Panc1 (cell line): ENCODE results near the gene RAB3IP. TPM values are rescaled to one million over a fixed set of nuclear protein-coding genes. Genes with fewer than 3 reads are reported as not detected.

ENCODE experiments used
- ATAC-seq: fragments of 200-7000 bp; cut with Tn5 transposase; 2 replicates; pipeline ENCODE4 v1.9.1; 2020; ENCODE audit warnings: mild to moderate bottlenecking, moderate library complexity
- BruUV-seq: library from RNA; stranded (reverse); fragments of 400-500 nt; replicated peaks from 2 replicates; lab custom pipeline; 2021; lab: Mats Ljungman, UMichigan
- CTCF ChIA-PET: fragments of 300-600 bp; sonication (Branson Sonifier 250); formaldehyde crosslinking; loops from one replicate; lab custom pipeline; 2022; ENCODE audit warnings: antibody characterized with exemption; lab: Charles Lee
- POLR2A ChIA-PET: fragments of 300-600 bp; sonication (Branson Sonifier 250); formaldehyde crosslinking; loops from one replicate; lab custom pipeline; 2022; ENCODE audit warnings: antibody characterized with exemption; lab: Charles Lee
- DNase-seq: peaks from one replicate; pipeline ENCODE4 v3.0.0-alpha.2; 2010; ENCODE audit warnings: low read depth, low spot score
- H3K27ac ChIP-seq: 2 replicates; pipeline ENCODE4 v1.5.1; 2011; ENCODE audit warnings: mild to moderate bottlenecking, low read length, inconsistent platforms
- H3K27me3 ChIP-seq: fragments of 200-500 bp; sonication (Bioruptor generic); 2 replicates; pipeline ENCODE4 v1.6.0; 2014; ENCODE audit warnings: low read length, inconsistent platforms; ENCODE audit not compliant: control insufficient read depth, insufficient read depth
- H3K36me3 ChIP-seq: fragments of 200-500 bp; sonication (Bioruptor generic); 2 replicates; pipeline ENCODE4 v1.5.1; 2014; ENCODE audit warnings: inconsistent platforms, mild to moderate bottlenecking, low read length, moderate library complexity; ENCODE audit not compliant: control insufficient read depth, insufficient read depth
- H3K4me1 ChIP-seq: 2 replicates; pipeline ENCODE4 v1.5.1; 2011; ENCODE audit warnings: inconsistent platforms, mild to moderate bottlenecking, low read length, moderate library complexity; ENCODE audit not compliant: control insufficient read depth, insufficient read depth
- H3K4me3 ChIP-seq, 2 experiments: 2 replicates each; pipeline ENCODE4 v1.5.1; 2011 to 2012; ENCODE audit warnings: low read depth in 2 of 2, low read length in 2 of 2, mild to moderate bottlenecking in 2 of 2, inconsistent platforms in 1 of 2, moderate library complexity in 1 of 2
- H3K9me3 ChIP-seq: fragments of 200-500 bp; sonication (Bioruptor generic); 2 replicates; pipeline ENCODE4 v1.5.1; 2014; ENCODE audit warnings: low read depth, mild to moderate bottlenecking, inconsistent platforms, low read length, moderate library complexity; ENCODE audit not compliant: control insufficient read depth, insufficient read depth
- POLR2AphosphoS5 ChIP-seq: IDR thresholded peaks from 2 replicates; pipeline ENCODE4 v1.6.1; 2012; ENCODE audit warnings: mild to moderate bottlenecking, low read depth, low read length, moderate library complexity
- SIN3A ChIP-seq: IDR thresholded peaks from 2 replicates; pipeline ENCODE4 v1.6.1; 2012; ENCODE audit warnings: low read depth, mild to moderate bottlenecking, low read length, moderate library complexity, borderline replicate concordance; ENCODE audit not compliant: insufficient read depth
- TCF7L2 ChIP-seq: IDR thresholded peaks from 2 replicates; pipeline ENCODE4 v1.6.1; 2011; ENCODE audit warnings: mild to moderate bottlenecking, low read depth, low read length, inconsistent platforms
- in situ Hi-C: cut with HindIII; loops from 2 replicates; pipeline ENCODE4 v1.10.0; 2016; ENCODE audit warnings: low sequenced_read_pairs, low pct_unique_long_range_greater_than_20kb
- intact Hi-C: fragments of 100-400 bp; cut with micrococcal nuclease; formaldehyde crosslinking; loops from one replicate; pipeline ENCODE4 v1.10.0; 2022; ENCODE audit not compliant: unreplicated experiment
- total RNA-seq: library from RNA; stranded (reverse); gene quantifications from one replicate; pipeline ENCODE4 v1.2.1, GENCODE V29; 2021; ENCODE audit not compliant: unreplicated experiment
- TF ChIP-seq, protein P1 (sequence below), 2 experiments: IDR thresholded peaks; 2 replicates each; pipeline ENCODE4 v1.6.1; 2011 to 2012; ENCODE audit warnings: low read depth in 2 of 2, control low read depth in 1 of 2, low read length in 1 of 2, mild to moderate bottlenecking in 1 of 2, moderate library complexity in 1 of 2; ENCODE audit not compliant: insufficient read depth in 1 of 2
- TF ChIP-seq, protein P2 (sequence below): fragments of 450-650 bp; IDR thresholded peaks from 2 replicates; pipeline ENCODE4 v1.5.1; 2017; ENCODE audit warnings: mild to moderate bottlenecking

Gene RAB3IP
- total RNA-seq, 1 experiment from 2014 or later = 22.9 TPM

DNA sequence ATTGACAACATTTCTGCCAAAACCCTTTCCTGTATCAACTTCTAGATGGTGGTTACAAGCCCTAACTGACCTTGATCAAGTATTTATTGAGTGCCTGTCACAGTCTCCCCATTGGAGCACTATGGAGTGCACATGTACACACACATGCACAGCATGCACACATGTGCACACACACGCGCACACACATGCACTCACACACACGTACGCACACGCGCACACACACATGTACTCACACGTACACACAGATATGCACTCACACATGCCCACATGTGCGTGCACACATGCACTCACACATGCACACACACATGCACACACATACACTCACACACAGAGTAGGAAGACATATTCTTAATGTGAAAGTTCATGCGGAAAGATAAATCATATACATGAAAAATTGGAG lies 130.0 kb downstream of the RAB3IP start:
- TF ChIP-seq, protein P1, sequence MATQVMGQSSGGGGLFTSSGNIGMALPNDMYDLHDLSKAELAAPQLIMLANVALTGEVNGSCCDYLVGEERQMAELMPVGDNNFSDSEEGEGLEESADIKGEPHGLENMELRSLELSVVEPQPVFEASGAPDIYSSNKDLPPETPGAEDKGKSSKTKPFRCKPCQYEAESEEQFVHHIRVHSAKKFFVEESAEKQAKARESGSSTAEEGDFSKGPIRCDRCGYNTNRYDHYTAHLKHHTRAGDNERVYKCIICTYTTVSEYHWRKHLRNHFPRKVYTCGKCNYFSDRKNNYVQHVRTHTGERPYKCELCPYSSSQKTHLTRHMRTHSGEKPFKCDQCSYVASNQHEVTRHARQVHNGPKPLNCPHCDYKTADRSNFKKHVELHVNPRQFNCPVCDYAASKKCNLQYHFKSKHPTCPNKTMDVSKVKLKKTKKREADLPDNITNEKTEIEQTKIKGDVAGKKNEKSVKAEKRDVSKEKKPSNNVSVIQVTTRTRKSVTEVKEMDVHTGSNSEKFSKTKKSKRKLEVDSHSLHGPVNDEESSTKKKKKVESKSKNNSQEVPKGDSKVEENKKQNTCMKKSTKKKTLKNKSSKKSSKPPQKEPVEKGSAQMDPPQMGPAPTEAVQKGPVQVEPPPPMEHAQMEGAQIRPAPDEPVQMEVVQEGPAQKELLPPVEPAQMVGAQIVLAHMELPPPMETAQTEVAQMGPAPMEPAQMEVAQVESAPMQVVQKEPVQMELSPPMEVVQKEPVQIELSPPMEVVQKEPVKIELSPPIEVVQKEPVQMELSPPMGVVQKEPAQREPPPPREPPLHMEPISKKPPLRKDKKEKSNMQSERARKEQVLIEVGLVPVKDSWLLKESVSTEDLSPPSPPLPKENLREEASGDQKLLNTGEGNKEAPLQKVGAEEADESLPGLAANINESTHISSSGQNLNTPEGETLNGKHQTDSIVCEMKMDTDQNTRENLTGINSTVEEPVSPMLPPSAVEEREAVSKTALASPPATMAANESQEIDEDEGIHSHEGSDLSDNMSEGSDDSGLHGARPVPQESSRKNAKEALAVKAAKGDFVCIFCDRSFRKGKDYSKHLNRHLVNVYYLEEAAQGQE (IDR thresholded peaks at IDR 0.05; ENCODE audit: insufficient read depth in 1 of 2, low read depth in 2 of 2, low read length in 1 of 2) = no peak
- TF ChIP-seq, protein P2, sequence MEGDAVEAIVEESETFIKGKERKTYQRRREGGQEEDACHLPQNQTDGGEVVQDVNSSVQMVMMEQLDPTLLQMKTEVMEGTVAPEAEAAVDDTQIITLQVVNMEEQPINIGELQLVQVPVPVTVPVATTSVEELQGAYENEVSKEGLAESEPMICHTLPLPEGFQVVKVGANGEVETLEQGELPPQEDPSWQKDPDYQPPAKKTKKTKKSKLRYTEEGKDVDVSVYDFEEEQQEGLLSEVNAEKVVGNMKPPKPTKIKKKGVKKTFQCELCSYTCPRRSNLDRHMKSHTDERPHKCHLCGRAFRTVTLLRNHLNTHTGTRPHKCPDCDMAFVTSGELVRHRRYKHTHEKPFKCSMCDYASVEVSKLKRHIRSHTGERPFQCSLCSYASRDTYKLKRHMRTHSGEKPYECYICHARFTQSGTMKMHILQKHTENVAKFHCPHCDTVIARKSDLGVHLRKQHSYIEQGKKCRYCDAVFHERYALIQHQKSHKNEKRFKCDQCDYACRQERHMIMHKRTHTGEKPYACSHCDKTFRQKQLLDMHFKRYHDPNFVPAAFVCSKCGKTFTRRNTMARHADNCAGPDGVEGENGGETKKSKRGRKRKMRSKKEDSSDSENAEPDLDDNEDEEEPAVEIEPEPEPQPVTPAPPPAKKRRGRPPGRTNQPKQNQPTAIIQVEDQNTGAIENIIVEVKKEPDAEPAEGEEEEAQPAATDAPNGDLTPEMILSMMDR = no peak
- TF ChIP-seq POLR2AphosphoS5 (no peak), SIN3A (no peak), TCF7L2 (no peak)
- BruUV-seq = no TSS peak
- Histone ChIP-seq H3K27me3 (peaks cover 2% of the 10 kb centered on the region), H3K4me1 (no peaks in the 10 kb centered on the region), H3K4me3 (no peak overlapping the region), H3K9me3 (no peaks in the 10 kb centered on the region), H3K27ac (no peak overlapping the region), H3K36me3 (no peaks in the 10 kb centered on the region)
- in situ Hi-C loops (no loop called here), intact Hi-C loops (no loop called here)
- DNase-seq (no peak), ATAC-seq (no peak)
- CTCF ChIA-PET = no interaction called here
- POLR2A ChIA-PET = no interaction called here

DNA sequence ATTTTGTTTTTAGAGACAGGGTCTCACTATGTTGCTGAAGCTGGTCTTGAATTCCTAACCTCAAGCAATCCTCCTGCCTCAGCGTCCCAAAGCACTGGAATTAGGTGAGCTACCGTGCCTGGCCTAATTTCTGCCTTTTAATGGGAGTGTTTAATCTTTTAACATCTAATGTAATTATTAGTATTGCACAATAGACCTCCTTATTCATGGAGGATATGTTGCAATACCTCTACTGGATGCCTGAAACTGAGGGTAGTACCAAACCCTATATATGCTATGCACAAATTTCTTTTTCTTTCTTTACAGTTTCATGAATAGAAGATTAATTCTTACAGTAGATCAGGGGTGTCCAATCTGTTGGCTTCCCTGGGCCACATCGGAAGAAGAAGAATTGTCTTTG lies 134.1 kb downstream of the RAB3IP start:
- CTCF ChIA-PET = no interaction called here
- in situ Hi-C loops (no loop called here), intact Hi-C loops (no loop called here)
- H3K27me3 ChIP-seq = no peaks in the 10 kb centered on the region; the same call in 1 of the 2 replicates
- no TSS peak for BruUV-seq
- POLR2A ChIA-PET = interaction anchor here (0.6 kb wide), 1 partner anchor 1577 kb away, joined by 3 read pairs; no protein-coding TSS in a partner anchor
- H3K9me3 ChIP-seq = no peaks in the 10 kb centered on the region
- no peaks in the 10 kb centered on the region for H3K4me1 ChIP-seq
- TF ChIP-seq POLR2AphosphoS5 = no peak
- TF ChIP-seq, protein P2 = no peak
- TF ChIP-seq, protein P1 (IDR thresholded peaks at IDR 0.05; ENCODE audit: insufficient read depth in 1 of 2, low read depth in 2 of 2, low read length in 1 of 2) = no peak
- no peak for TF ChIP-seq TCF7L2
- no peak for TF ChIP-seq SIN3A
- no peak overlapping the region for H3K27ac ChIP-seq
- no peak for ATAC-seq
- no peak overlapping the region for H3K4me3 ChIP-seq
- no peak for DNase-seq
- no peaks in the 10 kb centered on the region for H3K36me3 ChIP-seq
